ENCODE results near the gene TUT1.

GRCh38 chr11:62567018-62567633 is 24.2 kb downstream of the TUT1 start:
- TF ChIP-seq, protein P1, sequence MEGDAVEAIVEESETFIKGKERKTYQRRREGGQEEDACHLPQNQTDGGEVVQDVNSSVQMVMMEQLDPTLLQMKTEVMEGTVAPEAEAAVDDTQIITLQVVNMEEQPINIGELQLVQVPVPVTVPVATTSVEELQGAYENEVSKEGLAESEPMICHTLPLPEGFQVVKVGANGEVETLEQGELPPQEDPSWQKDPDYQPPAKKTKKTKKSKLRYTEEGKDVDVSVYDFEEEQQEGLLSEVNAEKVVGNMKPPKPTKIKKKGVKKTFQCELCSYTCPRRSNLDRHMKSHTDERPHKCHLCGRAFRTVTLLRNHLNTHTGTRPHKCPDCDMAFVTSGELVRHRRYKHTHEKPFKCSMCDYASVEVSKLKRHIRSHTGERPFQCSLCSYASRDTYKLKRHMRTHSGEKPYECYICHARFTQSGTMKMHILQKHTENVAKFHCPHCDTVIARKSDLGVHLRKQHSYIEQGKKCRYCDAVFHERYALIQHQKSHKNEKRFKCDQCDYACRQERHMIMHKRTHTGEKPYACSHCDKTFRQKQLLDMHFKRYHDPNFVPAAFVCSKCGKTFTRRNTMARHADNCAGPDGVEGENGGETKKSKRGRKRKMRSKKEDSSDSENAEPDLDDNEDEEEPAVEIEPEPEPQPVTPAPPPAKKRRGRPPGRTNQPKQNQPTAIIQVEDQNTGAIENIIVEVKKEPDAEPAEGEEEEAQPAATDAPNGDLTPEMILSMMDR (conservative IDR thresholded peaks at IDR 0.05 in 1 of 2, IDR thresholded peaks at IDR 0.05 in 1 of 2; ENCODE audit: extremely low read depth in 1 of 2, insufficient read depth in 1 of 2, low read depth in 1 of 2, low read length in 2 of 2) = no peak
- TF ChIP-seq EZH2 (IDR thresholded peaks at IDR 0.05; ENCODE audit: borderline replicate concordance, low read length) = no peak

Measured in mammary epithelial cell (primary cell).